CD4-positive, alpha-beta T cell (primary cell): Measurements from ENCODE around the gene ZSCAN1. TPM values are rescaled to one million over a fixed set of nuclear protein-coding genes. Genes with fewer than 3 reads are reported as not detected.
A peak's percentile ranks its signal among the peaks of the same experiment; 100 is the strongest.

Source experiments
- ATAC-seq: fragments of 200-7000 bp; cut with Tn5 transposase; one replicate; pipeline ENCODE4 v1.10.0; 2022; ENCODE audit warnings: mild to moderate bottlenecking; ENCODE audit not compliant: poor library complexity
- CTCF ChIA-PET: fragments of 350-600 bp; sonication (Branson Sonifier 250); formaldehyde crosslinking; loops from one replicate; lab custom pipeline; 2021; ENCODE audit warnings: antibody characterized with exemption, inconsistent platforms; lab: Charles Lee
- POLR2A ChIA-PET: fragments of 350-600 bp; sonication (Branson Sonifier 250); formaldehyde crosslinking; loops from one replicate; lab custom pipeline; 2021; ENCODE audit warnings: antibody characterized with exemption, inconsistent platforms; lab: Charles Lee
- DNase-seq, 14 experiments: peaks; one replicate each; pipeline ENCODE4 v3.0.0-alpha.2; 2013 to 2020; ENCODE audit warnings: mixed read lengths in 2 of 14
- H3K27ac ChIP-seq, 2 donors: one replicate each; pipeline versions ENCODE4 v1.5.1 to v1.7.0; 2013; ENCODE audit warnings: low read length in 2 of 2, low read depth in 1 of 2, mild to moderate bottlenecking in 1 of 2
- H3K27me3 ChIP-seq, 2 experiments: 1 replicate in 1 of 2; 2 replicates in 1 of 2; pipeline versions ENCODE4 v1.6.1 to v1.7.0; 2013; ENCODE audit warnings: low read length in 2 of 2, control low read depth in 1 of 2, mild to moderate bottlenecking in 1 of 2, moderate library complexity in 1 of 2; ENCODE audit not compliant: insufficient read depth in 2 of 2, control insufficient read depth in 1 of 2
- H3K36me3 ChIP-seq: one replicate; pipeline ENCODE4 v1.6.1; 2013; ENCODE audit warnings: low read length, control low read depth; ENCODE audit not compliant: insufficient read depth
- H3K4me1 ChIP-seq: one replicate; pipeline ENCODE4 v1.6.1; 2013; ENCODE audit warnings: low read length, control low read depth; ENCODE audit not compliant: insufficient read depth
- H3K4me3 ChIP-seq: one replicate; pipeline ENCODE4 v1.5.1; 2013; ENCODE audit warnings: mild to moderate bottlenecking, low read length, moderate library complexity
- H3K9me3 ChIP-seq, 2 experiments: 1 replicate in 1 of 2; 2 replicates in 1 of 2; pipeline versions ENCODE4 v1.6.1 to v1.7.0; 2013; ENCODE audit warnings: low read length in 2 of 2, mild to moderate bottlenecking in 2 of 2, control low read depth in 1 of 2, moderate library complexity in 1 of 2; ENCODE audit not compliant: control insufficient read depth in 1 of 2, insufficient read depth in 1 of 2
- H3K27ac Mint-ChIP-seq: one replicate; pipeline ENCODE4 v1.8.0; 2020; ENCODE audit warnings: mixed read lengths
- H3K27me3 Mint-ChIP-seq: one replicate; pipeline ENCODE4 v1.8.0; 2021; ENCODE audit warnings: mixed read lengths
- H3K36me3 Mint-ChIP-seq: one replicate; pipeline ENCODE4 v1.8.0; 2021; ENCODE audit warnings: low read depth, mixed read lengths
- H3K4me1 Mint-ChIP-seq: one replicate; pipeline ENCODE4 v1.8.0; 2021; ENCODE audit warnings: low read depth, mixed read lengths
- H3K4me3 Mint-ChIP-seq: one replicate; pipeline ENCODE4 v1.8.0; 2020; ENCODE audit warnings: mild to moderate bottlenecking, mixed read lengths
- H3K9me3 Mint-ChIP-seq: one replicate; pipeline ENCODE4 v1.8.0; 2020; ENCODE audit warnings: mixed read lengths
- intact Hi-C, 2 experiments: fragments of 100-400 bp; cut with DNase I in 1 of 2; cut with micrococcal nuclease in 1 of 2; formaldehyde crosslinking; loops; one replicate each; pipeline versions ENCODE4 v1.15.1 to v1.9.0; 2023 to 2025; cut with DNase I, micrococcal nuclease
- total RNA-seq, 174 experiments: library from RNA in 2 of 174; stranded (reverse) in 2 of 174; gene quantifications; one replicate each; pipeline ENCODE4 v1.2.3 and lab custom pipeline; 2021 to 2026
- TF ChIP-seq, protein P1 (sequence below): fragments of 200-600 bp; IDR thresholded peaks from one replicate; pipeline ENCODE4 v1.8.0; 2022; ENCODE audit warnings: antibody characterized with exemption, mild to moderate bottlenecking

ZSCAN1 gene
- total RNA-seq, 2 experiments from 2014 or later, result not detected

DNA sequence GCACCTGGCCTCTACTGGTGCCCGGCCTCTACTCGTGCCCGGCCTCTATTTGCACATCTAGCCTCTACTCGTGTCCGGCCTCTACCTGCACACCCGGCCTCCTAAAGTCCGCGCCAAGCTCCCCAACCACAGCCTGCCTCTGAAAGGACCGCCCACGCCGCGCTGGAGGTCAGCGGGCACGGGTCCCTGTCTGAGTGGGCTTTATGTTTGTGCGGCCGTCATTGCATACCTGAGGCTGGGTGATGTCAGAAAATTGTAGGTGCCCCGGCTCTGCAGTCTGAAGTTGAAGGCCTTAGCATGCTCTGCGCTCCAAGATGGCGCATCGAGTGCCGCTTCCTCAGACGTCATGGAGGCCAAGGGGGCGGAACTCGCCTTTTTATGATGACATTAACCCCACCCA, 26.4 kb downstream of the ZSCAN1 start:
- TF ChIP-seq, protein P1, sequence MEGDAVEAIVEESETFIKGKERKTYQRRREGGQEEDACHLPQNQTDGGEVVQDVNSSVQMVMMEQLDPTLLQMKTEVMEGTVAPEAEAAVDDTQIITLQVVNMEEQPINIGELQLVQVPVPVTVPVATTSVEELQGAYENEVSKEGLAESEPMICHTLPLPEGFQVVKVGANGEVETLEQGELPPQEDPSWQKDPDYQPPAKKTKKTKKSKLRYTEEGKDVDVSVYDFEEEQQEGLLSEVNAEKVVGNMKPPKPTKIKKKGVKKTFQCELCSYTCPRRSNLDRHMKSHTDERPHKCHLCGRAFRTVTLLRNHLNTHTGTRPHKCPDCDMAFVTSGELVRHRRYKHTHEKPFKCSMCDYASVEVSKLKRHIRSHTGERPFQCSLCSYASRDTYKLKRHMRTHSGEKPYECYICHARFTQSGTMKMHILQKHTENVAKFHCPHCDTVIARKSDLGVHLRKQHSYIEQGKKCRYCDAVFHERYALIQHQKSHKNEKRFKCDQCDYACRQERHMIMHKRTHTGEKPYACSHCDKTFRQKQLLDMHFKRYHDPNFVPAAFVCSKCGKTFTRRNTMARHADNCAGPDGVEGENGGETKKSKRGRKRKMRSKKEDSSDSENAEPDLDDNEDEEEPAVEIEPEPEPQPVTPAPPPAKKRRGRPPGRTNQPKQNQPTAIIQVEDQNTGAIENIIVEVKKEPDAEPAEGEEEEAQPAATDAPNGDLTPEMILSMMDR, result no peak
- DNase-seq (no peak), ATAC-seq (no peak)
- Mint-ChIP-seq H3K27ac (no peak overlapping the region), H3K27me3 (peaks cover 19% of the 10 kb centered on the region), H3K4me3 (peak overlapping the region; percentile 45), H3K36me3 (peaks cover 75% of the 10 kb centered on the region), H3K9me3 (peaks cover 5% of the 10 kb centered on the region), H3K4me1 (peaks cover 6% of the 10 kb centered on the region)
- no peaks in the 10 kb centered on the region for H3K36me3 ChIP-seq
- H3K9me3 ChIP-seq, result peaks cover 73 to 86% of the 10 kb centered on the region in 2 experiments
- CTCF ChIA-PET, result no interaction called here
- H3K4me1 ChIP-seq, result peaks cover 12% of the 10 kb centered on the region
- H3K27me3 ChIP-seq, result peaks cover 0 to 14% of the 10 kb centered on the region in 2 experiments
- no peak overlapping the region for H3K27ac ChIP-seq
- POLR2A ChIA-PET, result interaction anchor here (1.5 kb wide), 1 partner anchor 123 kb away, joined by 3 read pairs; the partner anchor contains the start of gene ZNF274
- no peak overlapping the region for H3K4me3 ChIP-seq
- intact Hi-C loops, result no loop called here

DNA sequence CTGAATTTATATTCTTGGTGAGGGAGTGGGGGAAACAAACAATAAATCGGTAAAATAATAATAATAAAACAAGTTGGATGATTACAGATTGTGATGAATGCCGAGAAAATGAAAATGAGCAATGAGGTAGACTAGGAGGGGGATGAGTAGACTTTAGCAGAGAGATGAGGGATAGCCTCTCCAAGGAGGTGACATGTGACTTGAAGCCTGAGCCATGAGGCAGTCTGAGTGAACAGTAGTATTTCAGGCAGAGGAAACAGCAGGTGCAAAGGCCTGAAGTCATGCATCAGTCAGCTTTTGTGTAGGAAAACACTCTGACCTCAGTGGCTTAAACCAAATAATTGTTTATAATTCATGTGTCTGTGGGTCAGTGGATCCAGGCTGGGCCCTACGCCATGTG, 29.9 kb downstream of the ZSCAN1 start:
- H3K27me3 ChIP-seq, result peaks cover 0 to 3% of the 10 kb centered on the region in 2 experiments
- H3K36me3 ChIP-seq, result no peaks in the 10 kb centered on the region
- H3K27ac ChIP-seq, result no peak overlapping the region
- H3K4me3 Mint-ChIP-seq, result no peak overlapping the region
- no peak for DNase-seq
- TF ChIP-seq, protein P1, result no peak
- H3K4me1 Mint-ChIP-seq, result peaks cover 4% of the 10 kb centered on the region
- peaks cover 74 to 81% of the 10 kb centered on the region in 2 experiments for H3K9me3 ChIP-seq
- H3K27me3 Mint-ChIP-seq, result peaks cover 3% of the 10 kb centered on the region
- no peak for ATAC-seq
- POLR2A ChIA-PET, result no interaction called here
- CTCF ChIA-PET, result no interaction called here
- peaks cover 91% of the 10 kb centered on the region for H3K36me3 Mint-ChIP-seq
- no peak overlapping the region for H3K27ac Mint-ChIP-seq
- H3K4me1 ChIP-seq, result peaks cover 10% of the 10 kb centered on the region
- intact Hi-C loops, result no loop called here
- H3K4me3 ChIP-seq, result no peak overlapping the region
- H3K9me3 Mint-ChIP-seq, result peaks cover 16% of the 10 kb centered on the region

DNA sequence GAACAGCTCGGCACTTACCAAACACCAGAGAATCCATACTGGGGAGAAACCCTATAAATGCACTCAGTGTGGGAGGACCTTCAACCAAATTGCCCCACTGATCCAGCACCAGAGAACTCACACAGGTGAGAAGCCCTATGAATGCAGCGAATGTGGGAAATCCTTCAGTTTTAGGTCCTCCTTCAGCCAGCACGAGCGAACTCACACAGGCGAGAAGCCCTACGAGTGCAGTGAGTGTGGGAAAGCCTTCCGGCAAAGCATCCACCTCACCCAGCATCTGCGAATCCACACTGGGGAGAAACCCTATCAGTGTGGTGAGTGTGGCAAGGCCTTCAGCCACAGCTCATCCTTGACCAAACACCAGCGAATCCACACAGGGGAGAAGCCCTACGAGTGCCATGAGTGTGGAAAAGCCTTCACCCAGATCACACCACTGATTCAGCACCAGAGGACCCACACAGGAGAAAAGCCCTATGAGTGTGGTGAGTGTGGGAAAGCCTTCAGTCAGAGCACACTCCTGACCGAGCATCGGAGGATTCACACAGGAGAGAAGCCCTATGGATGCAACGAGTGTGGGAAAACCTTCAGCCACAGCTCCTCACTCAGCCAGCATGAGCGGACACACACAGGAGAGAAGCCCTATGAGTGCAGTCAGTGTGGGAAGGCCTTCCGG, 33.6 kb downstream of the ZSCAN1 start:
- Histone ChIP-seq H3K27ac (no peak overlapping the region), H3K9me3 (peaks cover 77 to 84% of the 10 kb centered on the region in 2 experiments), H3K27me3 (no peaks in the 10 kb centered on the region), H3K36me3 (no peaks in the 10 kb centered on the region), H3K4me3 (no peak overlapping the region), H3K4me1 (no peaks in the 10 kb centered on the region)
- Mint-ChIP-seq H3K36me3 (peaks cover 81% of the 10 kb centered on the region), H3K9me3 (peaks cover 20% of the 10 kb centered on the region), H3K4me3 (no peak overlapping the region), H3K27me3 (no peaks in the 10 kb centered on the region), H3K4me1 (no peaks in the 10 kb centered on the region), H3K27ac (no peak overlapping the region)
- POLR2A ChIA-PET, result no interaction called here
- CTCF ChIA-PET, result no interaction called here
- no peak for DNase-seq
- intact Hi-C loops, result no loop called here
- ATAC-seq, result no peak
- TF ChIP-seq, protein P1, result no peak
